Neural crest cell (in vitro differentiated cells): ENCODE results near the gene TRPC4AP. TPM values are rescaled to one million over a fixed set of nuclear protein-coding genes. Genes with fewer than 3 reads are reported as not detected.
A peak's percentile ranks its signal among the peaks of the same experiment; 100 is the strongest.

Experiments used
- DNase-seq: peaks from one replicate; pipeline ENCODE4 v3.0.0; 2021; ENCODE audit warnings: low read depth, mixed read lengths, low spot score
- H3K27ac Mint-ChIP-seq: one replicate; pipeline ENCODE4 v1.8.0; 2021; ENCODE audit warnings: mild to moderate bottlenecking, mixed read lengths; ENCODE audit not compliant: unreplicated experiment
- H3K27me3 Mint-ChIP-seq: 2 replicates; pipeline ENCODE4 v1.8.0; 2021; ENCODE audit warnings: low read depth, mild to moderate bottlenecking, mixed read lengths
- H3K36me3 Mint-ChIP-seq: 2 replicates; pipeline ENCODE4 v1.8.0; 2021; ENCODE audit warnings: low read depth, mild to moderate bottlenecking, mixed read lengths
- H3K4me1 Mint-ChIP-seq: 2 replicates; pipeline ENCODE4 v1.8.0; 2021; ENCODE audit warnings: mixed read lengths
- H3K4me3 Mint-ChIP-seq: one replicate; pipeline ENCODE4 v1.8.0; 2021; ENCODE audit warnings: mild to moderate bottlenecking, mixed read lengths
- H3K9me3 Mint-ChIP-seq: 2 replicates; pipeline ENCODE4 v1.8.0; 2021; ENCODE audit warnings: mixed read lengths
- CTCF ChIP-seq: fragments of 200-600 bp; sonication (generic); conservative IDR thresholded peaks from 2 replicates; pipeline ENCODE4 v1.5.0; 2021; ENCODE audit warnings: antibody characterized with exemption, mild to moderate bottlenecking
- total RNA-seq: library from RNA; stranded (reverse); gene quantifications from 2 replicates; pipeline ENCODE4 v1.2.1, GENCODE V29; 2021

TRPC4AP gene
- total RNA-seq, 1 donor from 2014 or later, result 96.2 TPM

GRCh38 chr20:34977365-34978091, 115.1 kb downstream of the TRPC4AP start:
- H3K4me1 Mint-ChIP-seq, result peaks cover 24% of the 10 kb centered on the region
- no peaks in the 10 kb centered on the region for H3K36me3 Mint-ChIP-seq
- DNase-seq, result no peak
- no peaks in the 10 kb centered on the region for H3K9me3 Mint-ChIP-seq
- H3K4me3 Mint-ChIP-seq, result no peak overlapping the region
- peak overlapping the region; percentile 79 for H3K27ac Mint-ChIP-seq
- H3K27me3 Mint-ChIP-seq, result peaks cover 6% of the 10 kb centered on the region
- TF ChIP-seq CTCF, result no peak

GRCh38 chr20:34976286-34976685, 116.3 kb downstream of the TRPC4AP start:
- no peaks in the 10 kb centered on the region for H3K36me3 Mint-ChIP-seq
- no peak overlapping the region for H3K4me3 Mint-ChIP-seq
- no peak for DNase-seq
- peaks cover 29% of the 10 kb centered on the region for H3K4me1 Mint-ChIP-seq
- peaks cover 4% of the 10 kb centered on the region for H3K27me3 Mint-ChIP-seq
- no peak for TF ChIP-seq CTCF
- H3K9me3 Mint-ChIP-seq, result no peaks in the 10 kb centered on the region
- no peak overlapping the region for H3K27ac Mint-ChIP-seq

GRCh38 chr20:34974246-34974645, 118.4 kb downstream of the TRPC4AP start:
- no peak for TF ChIP-seq CTCF
- H3K4me3 Mint-ChIP-seq, result no peak overlapping the region
- DNase-seq, result no peak
- H3K36me3 Mint-ChIP-seq, result no peaks in the 10 kb centered on the region
- no peak overlapping the region for H3K27ac Mint-ChIP-seq
- peaks cover 29% of the 10 kb centered on the region for H3K4me1 Mint-ChIP-seq
- H3K27me3 Mint-ChIP-seq, result peaks cover 4% of the 10 kb centered on the region
- no peaks in the 10 kb centered on the region for H3K9me3 Mint-ChIP-seq

- no peaks in the 10 kb centered on the region for H3K36me3 Mint-ChIP-seq
- no peak for DNase-seq
- no peaks in the 10 kb centered on the region for H3K9me3 Mint-ChIP-seq
- peaks cover 21% of the 10 kb centered on the region for H3K4me1 Mint-ChIP-seq
- H3K4me3 Mint-ChIP-seq, result no peak overlapping the region
- H3K27ac Mint-ChIP-seq, result no peak overlapping the region
- TF ChIP-seq CTCF, result no peak
- peaks cover 4% of the 10 kb centered on the region for H3K27me3 Mint-ChIP-seq
Observed at GRCh38 chr20:34971561-34972235, 120.9 kb downstream of the TRPC4AP start.

DNA sequence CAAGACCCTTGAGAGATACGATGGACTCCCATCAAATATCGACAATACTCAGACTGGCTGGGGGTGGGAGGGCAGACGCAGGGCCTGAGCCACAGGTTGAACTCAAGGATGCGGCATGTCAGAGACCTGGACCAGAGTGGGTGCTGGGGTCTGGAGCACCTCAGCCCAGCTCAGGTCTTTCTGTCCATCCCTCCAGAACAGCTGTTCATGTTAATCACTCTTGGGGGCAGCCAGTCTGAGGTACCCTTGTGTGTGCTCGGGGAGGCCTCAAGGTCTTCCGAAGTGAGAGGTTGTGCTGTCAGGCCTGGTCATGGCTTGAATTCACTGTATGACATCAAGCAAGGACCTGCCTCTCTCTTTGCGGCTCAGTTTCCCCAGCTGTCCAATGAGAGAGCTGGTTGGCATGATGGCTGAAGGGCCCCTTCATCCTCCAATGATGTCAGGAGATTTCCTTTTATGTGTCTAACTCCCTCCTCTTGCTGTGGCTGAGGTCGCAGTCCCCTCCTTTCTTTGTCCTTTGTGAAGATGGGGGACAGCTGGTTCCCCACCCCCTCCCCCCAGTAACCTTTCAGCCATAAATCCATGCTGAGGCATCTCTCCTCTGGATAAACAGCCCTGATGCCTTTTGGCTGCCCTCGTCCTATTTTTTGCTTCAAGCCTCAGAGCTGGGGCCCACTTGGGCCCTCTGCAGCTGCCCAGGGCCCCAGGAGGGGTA, 121.6 kb downstream of the TRPC4AP start:
- no peaks in the 10 kb centered on the region for H3K9me3 Mint-ChIP-seq
- H3K36me3 Mint-ChIP-seq, result no peaks in the 10 kb centered on the region
- no peak for TF ChIP-seq CTCF
- H3K4me1 Mint-ChIP-seq, result peaks cover 14% of the 10 kb centered on the region
- H3K4me3 Mint-ChIP-seq, result no peak overlapping the region
- peak overlapping the region; percentile 46 for H3K27ac Mint-ChIP-seq
- no peaks in the 10 kb centered on the region for H3K27me3 Mint-ChIP-seq
- DNase-seq, result no peak
